GM10266 (cell line): ENCODE results near the gene GALC.

Source experiments
- DNase-seq: peaks from one replicate; pipeline ENCODE4 v3.0.0; 2012; ENCODE audit errors: extremely low spot score
- CTCF ChIP-seq: IDR thresholded peaks from 2 replicates; pipeline ENCODE4 v1.5.1; 2012; ENCODE audit warnings: mild to moderate bottlenecking, low read depth; ENCODE audit not compliant: control insufficient read depth, insufficient read depth; ENCODE audit errors: missing control alignments

Gene GALC

GRCh38 chr14:87961246-87961645 is 31.7 kb downstream of the GALC start:
- TF ChIP-seq CTCF, result no peak
- no peak for DNase-seq

GRCh38 chr14:87960013-87960787 is 32.8 kb downstream of the GALC start:
- no peak for DNase-seq
- TF ChIP-seq CTCF, result no peak

GRCh38 chr14:87955501-87955900 is 37.5 kb downstream of the GALC start:
- DNase-seq, result no peak
- TF ChIP-seq CTCF, result no peak

- TF ChIP-seq CTCF, result no peak
- DNase-seq, result no peak
Measured at GRCh38 chr14:87952307-87953094, 40.5 kb downstream of the GALC start.

- peak; percentile 24 for DNase-seq
- peak; percentile 51 for TF ChIP-seq CTCF
Measured at GRCh38 chr14:87944987-87945604, 47.9 kb downstream of the GALC start.

GRCh38 chr14:87940894-87941293 is 52.1 kb downstream of the GALC start:
- no peak for TF ChIP-seq CTCF
- no peak for DNase-seq
